Measurements from ENCODE around the gene HDAC4.

HDAC4 gene

GRCh38 chr2:239252393-239252792 is 148.4 kb downstream of the HDAC4 start (continued):
- TF ChIP-seq ZNF645 (tag by site-specific recombination; IDR thresholded peaks at IDR 0.05) (no peak), ZFP3 (tag by site-specific recombination; IDR thresholded peaks at IDR 0.05; ENCODE audit: low read depth) (no peak), ZNF23 (tag by site-specific recombination; IDR thresholded peaks at IDR 0.05; ENCODE audit: borderline replicate concordance) (no peak)

- H3K9me3 ChIP-seq (ENCODE audit: control insufficient read depth, insufficient read depth, low read depth, low read length), result no peaks in the 10 kb centered on the region
- H3K4me1 ChIP-seq (ENCODE audit: control insufficient read depth, insufficient read depth, low read length), result no peaks in the 10 kb centered on the region
- H3K27ac ChIP-seq (ENCODE audit: extremely low read depth, low read depth, low read length), result no peak overlapping the region
- POLR2A ChIA-PET, result no interaction called here
- CTCF ChIA-PET, result no interaction called here
- TF ChIP-seq ZNF391 (tag by site-specific recombination; IDR thresholded peaks at IDR 0.05; ENCODE audit: borderline replicate concordance, low read depth) (no peak), REST (tag by site-specific recombination; IDR thresholded peaks at IDR 0.05) (no peak), ZNF830 (tag by site-specific recombination; IDR thresholded peaks at IDR 0.05; ENCODE audit: low read depth) (no peak), ZNF792 (tag by site-specific recombination; IDR thresholded peaks at IDR 0.05) (no peak), ZSCAN23 (tag by site-specific recombination; IDR thresholded peaks at IDR 0.05) (no peak), ZNF394 (tag by site-specific recombination; IDR thresholded peaks at IDR 0.05; ENCODE audit: borderline replicate concordance) (no peak), ZSCAN16 (tag by site-specific recombination; IDR thresholded peaks at IDR 0.05) (no peak), ZBTB20 (tag by site-specific recombination; IDR thresholded peaks at IDR 0.05) (no peak), ZNF677 (tag by site-specific recombination; IDR thresholded peaks at IDR 0.05) (no peak)
- no peak overlapping the region for H3K4me3 ChIP-seq (ENCODE audit: low read depth, low read length)
- no peaks in the 10 kb centered on the region for H3K36me3 ChIP-seq (ENCODE audit: control insufficient read depth in 2 of 2, insufficient read depth in 1 of 2, low read length in 2 of 2)
Observed at GRCh38 chr2:239251971-239252370, 148.8 kb downstream of the HDAC4 start.

GRCh38 chr2:239250216-239251081 is 150.4 kb downstream of the HDAC4 start:
- CTCF ChIA-PET, result no interaction called here
- Histone ChIP-seq H3K27ac (ENCODE audit: extremely low read depth, low read depth, low read length) (no peak overlapping the region), H3K4me3 (ENCODE audit: low read depth, low read length) (no peak overlapping the region), H3K4me1 (ENCODE audit: control insufficient read depth, insufficient read depth, low read length) (no peaks in the 10 kb centered on the region), H3K9me3 (ENCODE audit: control insufficient read depth, insufficient read depth, low read depth, low read length) (no peaks in the 10 kb centered on the region), H3K36me3 (ENCODE audit: control insufficient read depth in 2 of 2, insufficient read depth in 1 of 2, low read length in 2 of 2) (no peaks in the 10 kb centered on the region)
- no peak for TF ChIP-seq ATF2 (tag by site-specific recombination; IDR thresholded peaks at IDR 0.05; ENCODE audit: low read depth)
- no peak for TF ChIP-seq SCRT2 (tag by site-specific recombination; IDR thresholded peaks at IDR 0.05)
- TF ChIP-seq ZNF629 (tag by site-specific recombination; IDR thresholded peaks at IDR 0.05), result no peak
- TF ChIP-seq ZNF10 (tag by site-specific recombination; IDR thresholded peaks at IDR 0.05), result no peak
- POLR2A ChIA-PET, result interaction anchor here (1.2 kb wide), 1 partner anchor 206 kb away, joined by 3 read pairs; no protein-coding TSS in a partner anchor
